PFSK-1 (cell line): Measurements from ENCODE around the gene ISOC2.

ENCODE experiments used
- FOXP2 ChIP-seq: optimal IDR thresholded peaks from 2 replicates; pipeline ENCODE3; 2011; ENCODE audit warnings: borderline replicate concordance, control low read depth, inconsistent platforms; ENCODE audit not compliant: insufficient read depth; ENCODE audit errors: extremely low read length, extremely low read depth
- POLR2AphosphoS5 ChIP-seq: IDR thresholded peaks from 2 replicates; pipeline ENCODE4 v1.6.1; 2012; ENCODE audit warnings: low read depth, mild to moderate bottlenecking, control low read depth, low read length, moderate library complexity
- REST ChIP-seq, 2 experiments: IDR thresholded peaks; 2 replicates each; pipeline versions ENCODE4 v1.6.1 to v1.8.0; 2011 to 2012; ENCODE audit warnings: low read depth in 2 of 2, low read length in 2 of 2, control low read depth in 1 of 2, inconsistent platforms in 1 of 2, mild to moderate bottlenecking in 1 of 2, moderate library complexity in 1 of 2; ENCODE audit not compliant: insufficient read depth in 1 of 2
- SIN3A ChIP-seq: IDR thresholded peaks from 2 replicates; pipeline ENCODE4 v1.6.1; 2012; ENCODE audit warnings: mild to moderate bottlenecking, low read length, moderate library complexity, borderline replicate concordance; ENCODE audit not compliant: insufficient read depth
- TAF1 ChIP-seq: IDR thresholded peaks from 2 replicates; pipeline ENCODE4 v1.6.1; 2012; ENCODE audit warnings: low read length, control low read depth, borderline replicate concordance; ENCODE audit not compliant: insufficient read depth

The ISOC2 gene

GRCh38 chr19:55443045-55443823 is 18.2 kb downstream of the ISOC2 start, which contains the start of gene SHISA7:
Gene SHISA7, minus strand, starts transcription at chr19:55443300. Its CDS starts 437 bp downstream, at chr19:55442863.
- TF ChIP-seq FOXP2 (no peak), POLR2AphosphoS5 (no peak), SIN3A (no peak), TAF1 (no peak)

GRCh38 chr19:55442372-55442961 is 19.0 kb downstream of the ISOC2 start:
- TF ChIP-seq TAF1 = no peak
- TF ChIP-seq REST (IDR thresholded peaks at IDR 0.05; ENCODE audit: insufficient read depth in 1 of 2, low read depth in 2 of 2, low read length in 2 of 2) = no peak
- no peak for TF ChIP-seq SIN3A
- TF ChIP-seq FOXP2 = no peak
- no peak for TF ChIP-seq POLR2AphosphoS5

GRCh38 chr19:55441692-55442321 is 19.6 kb downstream of the ISOC2 start:
- no peak for TF ChIP-seq TAF1
- TF ChIP-seq POLR2AphosphoS5 = no peak
- no peak for TF ChIP-seq SIN3A
- no peak for TF ChIP-seq FOXP2

GRCh38 chr19:55441319-55441691 is 20.1 kb downstream of the ISOC2 start:
- TF ChIP-seq REST (IDR thresholded peaks at IDR 0.05; ENCODE audit: insufficient read depth in 1 of 2, low read depth in 2 of 2, low read length in 2 of 2) (no peak), FOXP2 (no peak), POLR2AphosphoS5 (no peak), SIN3A (no peak), TAF1 (no peak)

GRCh38 chr19:55440411-55441105 is 20.9 kb downstream of the ISOC2 start:
- TF ChIP-seq POLR2AphosphoS5 (no peak), TAF1 (no peak), REST (IDR thresholded peaks at IDR 0.05; ENCODE audit: insufficient read depth in 1 of 2, low read depth in 2 of 2, low read length in 2 of 2) (0 out of 4 replicates have a peak, but pooled peaks of 1 of the 2 experiments have one; percentile 9), SIN3A (no peak)
